ENCODE measurements around the gene PPM1H. TPM values are rescaled to one million over a fixed set of nuclear protein-coding genes. Genes with fewer than 3 reads are reported as not detected.

Gene PPM1H
- total and polyA plus RNA-seq, 2 of the 8 experiments (the other 6 are each of a cell fraction or from before 2014, with no cell fraction given): 16.4 to 36.1 TPM

DNA sequence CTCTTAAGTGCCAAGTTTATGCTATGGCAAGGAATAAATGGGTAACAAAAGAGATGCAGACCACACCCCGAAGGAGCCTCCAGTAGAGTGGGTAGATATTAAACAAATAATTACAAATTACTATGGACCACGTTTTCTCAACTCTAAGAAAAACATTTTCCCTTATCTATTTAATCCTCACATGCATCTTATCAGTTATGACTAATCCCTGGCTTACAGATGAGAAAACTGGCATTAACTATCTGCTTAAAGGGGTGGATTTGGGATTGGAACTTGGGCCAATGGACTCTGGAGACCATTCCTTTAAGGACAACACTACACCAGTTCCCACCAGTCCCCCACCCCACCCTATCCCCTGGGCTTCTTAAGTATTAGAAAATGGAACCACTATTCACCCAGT, 26.3 kb downstream of the PPM1H start:
- Histone ChIP-seq H3K9me3 (ENCODE audit: insufficient read depth in 2 of 2, low read depth in 1 of 2, low read length in 1 of 2) (no peaks in the 10 kb centered on the region), H4K5ac (ENCODE audit: insufficient read length, low read depth, low read length) (no peak overlapping the region), H3K79me1 (ENCODE audit: low read depth, low read length) (peaks cover 8% of the 10 kb centered on the region; the same call in 1 of the 2 replicates), H3K4me2 (ENCODE audit: insufficient read depth in 1 of 2, low read depth in 2 of 2, low read length in 2 of 2) (no peak overlapping the region), H2BK12ac (ENCODE audit: low read depth, low read length) (no peak overlapping the region), H2BK120ac (replicated peaks; ENCODE audit: low read depth, low read length) (no peak overlapping the region), H3K27me3 (replicated peaks in 1 of 4; ENCODE audit: control insufficient read depth in 3 of 4, extremely low read depth in 1 of 4, insufficient read depth in 3 of 4, low read length in 3 of 4) (no peaks in the 10 kb centered on the region), H3K56ac (replicated peaks; ENCODE audit: insufficient read length, low read depth, low read length) (no peak overlapping the region), H3K79me2 (ENCODE audit: control insufficient read depth in 1 of 2, insufficient read depth in 2 of 2, low read length in 2 of 2) (peaks cover 4 to 20% of the 10 kb centered on the region in 2 experiments; a peak in 3 of 4 replicates), H2AK5ac (ENCODE audit: low read depth, low read length) (no peak overlapping the region), H3K14ac (ENCODE audit: insufficient read length) (no peak overlapping the region), H2AFZ (ENCODE audit: low read length) (no peak overlapping the region), H4K91ac (replicated peaks; ENCODE audit: insufficient read length, low read length) (no peak overlapping the region), H3K9ac (replicated peaks in 1 of 4; ENCODE audit: extremely low read depth in 1 of 4, low read depth in 3 of 4, low read length in 3 of 4) (no peak overlapping the region), H4K8ac (ENCODE audit: extremely low read depth, insufficient read depth, low read length) (no peak overlapping the region), H3K36me3 (ENCODE audit: control insufficient read depth in 2 of 4, insufficient read depth in 4 of 4, low read length in 3 of 4) (no peaks in the 10 kb centered on the region), H3K23me2 (ENCODE audit: low read depth, low read length) (no peaks in the 10 kb centered on the region), H2BK5ac (ENCODE audit: low read depth, low read length) (no peak overlapping the region), H3K27ac (ENCODE audit: low read depth, low read length) (no peak overlapping the region), H2BK15ac (ENCODE audit: low read length) (no peak overlapping the region), H3K4me3 (ENCODE audit: extremely low read depth in 1 of 4, insufficient read depth in 2 of 4, low read depth in 3 of 4, low read length in 4 of 4) (no peak overlapping the region), H3K4me1 (replicated peaks in 1 of 4; ENCODE audit: control insufficient read depth in 3 of 4, insufficient read depth in 4 of 4, low read length in 3 of 4) (peaks cover 0 to 11% (median 5%) of the 10 kb centered on the region in 4 experiments; a peak in 4 of 7 replicates), H3K18ac (ENCODE audit: extremely low read depth, low read length) (no peak overlapping the region), H3K4ac (replicated peaks; ENCODE audit: insufficient read length, low read depth, low read length) (no peak overlapping the region), H4K20me1 (replicated peaks in 1 of 2; ENCODE audit: control insufficient read depth in 1 of 2, insufficient read depth in 2 of 2, low read length in 2 of 2) (peaks cover 0 to 2% of the 10 kb centered on the region in 2 experiments), H2BK20ac (ENCODE audit: low read length) (no peak overlapping the region), H3K23ac (ENCODE audit: insufficient read length) (no peak overlapping the region)
- ChIA-PET POLR2A (ENCODE audit: partially characterized antibody) (interaction anchor here (0.6 to 1.1 kb wide), 2 partner anchors 26 to 256 kb away, joined by 3 read pairs; partner anchors contain the start of gene PPM1H), CTCF (ENCODE audit: partially characterized antibody) (interaction anchor here (0.8 to 0.9 kb wide), 2 partner anchors 8 to 75 kb away, joined by 3 read pairs; no protein-coding TSS in a partner anchor)
- WGBS, 2 experiments (ENCODE audit: extremely low coverage in 1 of 2, insufficient coverage in 1 of 2, insufficient read length in 1 of 2, insufficient replicate concordance in 2 of 2, low coverage in 1 of 2, low lambda C conversion rate in 2 of 2, missing lambda C conversion rate in 1 of 2): 84% methylated on average over 2 of the region's 2 CpGs; no CpG with 5 or more reads in 1 of the 2 experiments
- DNase-seq (ENCODE audit: low read depth in 1 of 2, low spot score in 2 of 2) (no peak), FAIRE-seq (no peak)
- TF ChIP-seq HDAC2 (IDR thresholded peaks at IDR 0.05; ENCODE audit: borderline replicate concordance in 1 of 2, low read depth in 2 of 2, low read length in 2 of 2) (no peak), PHF8 (conservative IDR thresholded peaks at IDR 0.05; ENCODE audit: low read depth, low read length) (no peak), SAP30 (IDR thresholded peaks at IDR 0.05; ENCODE audit: insufficient read depth, insufficient replicate concordance, low read length) (no peak), RNF2 (IDR thresholded peaks at IDR 0.05; ENCODE audit: borderline replicate concordance, low read depth, low read length, missing control alignments, poor library complexity, severe bottlenecking) (no peak), CEBPB (IDR thresholded peaks at IDR 0.05; ENCODE audit: low read depth, low read length) (no peak), ASH2L (IDR thresholded peaks at IDR 0.05; ENCODE audit: low read length) (no peak), CBX8 (IDR thresholded peaks at IDR 0.05; ENCODE audit: borderline replicate concordance, low read depth, low read length) (no peak), POLR2AphosphoS5 (IDR thresholded peaks at IDR 0.05; ENCODE audit: low read depth, low read length) (no peak)
- TF ChIP-seq, protein P1, sequence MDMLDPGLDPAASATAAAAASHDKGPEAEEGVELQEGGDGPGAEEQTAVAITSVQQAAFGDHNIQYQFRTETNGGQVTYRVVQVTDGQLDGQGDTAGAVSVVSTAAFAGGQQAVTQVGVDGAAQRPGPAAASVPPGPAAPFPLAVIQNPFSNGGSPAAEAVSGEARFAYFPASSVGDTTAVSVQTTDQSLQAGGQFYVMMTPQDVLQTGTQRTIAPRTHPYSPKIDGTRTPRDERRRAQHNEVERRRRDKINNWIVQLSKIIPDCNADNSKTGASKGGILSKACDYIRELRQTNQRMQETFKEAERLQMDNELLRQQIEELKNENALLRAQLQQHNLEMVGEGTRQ (IDR thresholded peaks at IDR 0.05; ENCODE audit: low read length): no peak
- TF ChIP-seq, protein P2, sequence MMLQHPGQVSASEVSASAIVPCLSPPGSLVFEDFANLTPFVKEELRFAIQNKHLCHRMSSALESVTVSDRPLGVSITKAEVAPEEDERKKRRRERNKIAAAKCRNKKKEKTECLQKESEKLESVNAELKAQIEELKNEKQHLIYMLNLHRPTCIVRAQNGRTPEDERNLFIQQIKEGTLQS (IDR thresholded peaks at IDR 0.05; ENCODE audit: insufficient read depth, low read depth, low read length): no peak
